Large intestine (tissue), 3 donors: Measurements from ENCODE around the gene ARHGAP32. TPM values are rescaled to one million over a fixed set of nuclear protein-coding genes. Genes with fewer than 3 reads are reported as not detected.

Source experiments
- DNase-seq, 2 donors: peaks; one replicate each; pipeline versions ENCODE4 v3.0.0 to v3.0.0-alpha.2; 2013
- H3K27ac ChIP-seq: one replicate; pipeline ENCODE4 v1.5.1; 2013; ENCODE audit warnings: low read length
- H3K27me3 ChIP-seq: 2 replicates; pipeline ENCODE4 v1.6.1; 2013; ENCODE audit warnings: low read length; ENCODE audit not compliant: control insufficient read depth, insufficient read depth
- H3K36me3 ChIP-seq: 2 replicates; pipeline ENCODE4 v1.6.1; 2013; ENCODE audit warnings: low read length; ENCODE audit not compliant: control insufficient read depth, insufficient read depth
- H3K4me1 ChIP-seq: one replicate; pipeline ENCODE4 v1.6.1; 2013; ENCODE audit warnings: low read length; ENCODE audit not compliant: control insufficient read depth, insufficient read depth
- H3K4me3 ChIP-seq: one replicate; pipeline ENCODE4 v1.5.1; 2013; ENCODE audit warnings: low read length
- H3K9me3 ChIP-seq: one replicate; pipeline ENCODE4 v1.6.1; 2013; ENCODE audit warnings: mild to moderate bottlenecking, low read depth, low read length, moderate library complexity; ENCODE audit not compliant: control insufficient read depth
- WGBS: methylation state at CpG from one replicate; pipeline ENCODE4 v1.1.5; 2013; ENCODE audit warnings: low lambda C conversion rate; ENCODE audit not compliant: insufficient coverage; 5-methylcytosine and 5-hydroxymethylcytosine counted together
- polyA plus RNA-seq: library from polyadenylated mRNA; unstranded; fragments of 120-200 nt; gene quantifications from one replicate; pipeline ENCODE4 v1.2.1, GENCODE V29; 2013

ARHGAP32 gene
- polyA plus RNA-seq, 1 donor = 15.6 TPM

DNA sequence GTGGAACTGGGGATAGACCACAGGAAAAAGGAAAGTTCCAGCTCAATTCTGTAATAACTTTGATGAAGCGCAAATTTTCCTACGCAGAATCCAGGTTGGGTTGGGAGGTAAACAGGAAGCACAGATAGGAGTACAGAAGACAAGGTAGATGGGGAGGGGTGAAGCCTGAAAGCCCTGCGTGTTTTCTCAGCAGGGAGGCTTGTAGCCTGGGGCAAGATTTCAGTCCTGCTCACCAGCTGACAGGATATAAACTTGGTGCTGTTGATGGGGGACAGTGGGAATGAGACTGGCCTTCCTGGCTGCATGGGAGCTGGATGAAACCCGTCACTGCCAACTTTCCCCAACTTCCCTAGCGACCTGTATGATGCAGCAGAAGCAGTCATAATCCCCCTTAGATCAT, 114.9 kb downstream of the ARHGAP32 start:
- WGBS = no CpG with 5 or more reads among the region's 5 CpGs
- H3K27me3 ChIP-seq = no peaks in the 10 kb centered on the region

DNA sequence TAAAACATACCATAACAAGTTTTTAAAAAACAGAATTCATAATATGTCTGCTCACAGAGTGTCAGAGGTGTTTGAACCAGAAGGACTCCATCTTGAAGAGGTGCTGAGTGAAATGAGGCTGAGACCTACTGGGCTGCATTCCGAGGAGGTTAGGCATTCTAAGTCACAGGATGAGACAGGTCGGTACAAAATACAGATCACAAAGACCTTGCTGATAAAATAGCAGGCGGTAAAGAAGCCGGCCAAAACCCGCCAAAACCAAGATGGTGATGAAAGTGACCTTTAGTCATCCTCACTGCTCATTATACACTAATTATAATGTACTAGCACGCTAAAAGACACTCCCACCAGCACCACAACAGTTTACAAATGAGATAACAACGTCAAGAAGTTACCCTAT, 116.4 kb downstream of the ARHGAP32 start:
- Histone ChIP-seq H3K27ac (no peak overlapping the region), H3K9me3 (peaks cover 3% of the 10 kb centered on the region), H3K36me3 (no peaks in the 10 kb centered on the region), H3K27me3 (no peaks in the 10 kb centered on the region), H3K4me3 (no peak overlapping the region), H3K4me1 (no peaks in the 10 kb centered on the region)
- no peak for DNase-seq
- 100% methylated on average over 2 of the region's 7 CpGs for WGBS

More for the DNA sequence above, 114.9 kb downstream of the ARHGAP32 start:
- Histone ChIP-seq H3K4me3 (no peak overlapping the region), H3K4me1 (no peaks in the 10 kb centered on the region), H3K36me3 (no peaks in the 10 kb centered on the region), H3K27ac (no peak overlapping the region), H3K9me3 (peaks cover 6% of the 10 kb centered on the region)
- DNase-seq = no peak

DNA sequence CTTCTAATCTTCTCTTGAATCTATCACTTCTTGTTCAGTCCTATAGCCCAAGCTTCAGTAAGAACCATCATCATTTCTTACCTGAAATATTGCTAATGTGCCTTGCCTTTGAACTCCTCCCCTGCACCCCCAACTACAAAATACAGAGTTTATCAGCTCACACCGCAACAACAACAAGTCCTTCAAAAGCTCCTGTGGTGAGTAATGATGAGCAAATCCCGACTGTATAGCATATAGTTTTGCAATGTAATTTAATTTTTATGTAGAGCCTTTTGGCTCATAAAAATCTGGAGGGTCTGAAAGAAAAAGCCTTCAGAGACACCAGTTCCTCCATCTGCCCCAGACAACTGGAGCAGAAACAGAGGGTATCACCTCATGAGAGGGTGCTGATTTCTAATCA, 124.7 kb downstream of the ARHGAP32 start:
- H3K27me3 ChIP-seq = no peaks in the 10 kb centered on the region
- no CpG with 5 or more reads among the region's 2 CpGs for WGBS
- no peak overlapping the region for H3K27ac ChIP-seq
- DNase-seq = no peak
- no peaks in the 10 kb centered on the region for H3K9me3 ChIP-seq
- H3K36me3 ChIP-seq = peaks cover 9% of the 10 kb centered on the region
- H3K4me3 ChIP-seq = no peak overlapping the region
- no peaks in the 10 kb centered on the region for H3K4me1 ChIP-seq

DNA sequence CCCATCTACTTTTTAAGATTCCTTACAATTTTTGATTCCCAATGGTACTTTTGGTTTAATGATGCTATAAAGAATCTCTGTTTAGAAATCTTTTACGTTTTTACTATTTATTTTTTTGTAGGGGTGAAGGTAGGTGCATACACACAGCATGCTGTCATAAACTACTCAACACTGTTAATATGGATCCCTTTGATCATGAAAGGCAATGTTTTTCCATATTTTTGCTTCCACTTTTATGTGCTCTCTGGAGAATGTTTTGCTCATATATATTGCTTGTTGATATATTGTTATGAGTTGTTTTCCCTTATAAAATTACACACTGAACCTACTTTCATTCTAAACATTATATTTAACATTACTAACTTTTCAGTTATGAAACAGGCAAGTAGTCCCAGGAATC, 125.9 kb downstream of the ARHGAP32 start:
- Histone ChIP-seq H3K27ac (no peak overlapping the region), H3K4me3 (no peak overlapping the region), H3K4me1 (no peaks in the 10 kb centered on the region), H3K9me3 (no peaks in the 10 kb centered on the region), H3K36me3 (peaks cover 9% of the 10 kb centered on the region), H3K27me3 (no peaks in the 10 kb centered on the region)
- 100% methylated on average over 1 of the region's 1 CpG for WGBS
- DNase-seq = no peak

DNA sequence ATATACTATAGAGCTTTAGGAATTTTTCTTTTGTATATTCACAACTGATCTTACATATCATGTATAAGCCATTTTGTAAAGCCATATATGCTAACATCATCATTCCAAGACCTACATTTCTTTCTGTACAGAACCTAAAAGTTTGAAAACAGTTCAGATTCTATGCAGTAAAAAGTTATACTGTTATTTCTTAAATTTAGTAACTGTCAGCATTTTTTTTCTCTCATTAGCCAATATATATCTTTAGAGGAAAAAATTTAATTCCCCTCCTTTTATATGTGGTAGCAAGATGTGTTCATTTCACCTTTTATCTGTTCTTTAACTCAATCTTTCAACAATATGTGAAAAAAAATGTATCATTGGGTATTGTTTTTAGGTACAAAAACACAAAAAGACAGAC, 129.0 kb downstream of the ARHGAP32 start:
- no peak for DNase-seq
- Histone ChIP-seq H3K27ac (no peak overlapping the region), H3K4me3 (no peak overlapping the region), H3K4me1 (no peaks in the 10 kb centered on the region), H3K9me3 (no peaks in the 10 kb centered on the region), H3K36me3 (peaks cover 9% of the 10 kb centered on the region), H3K27me3 (no peaks in the 10 kb centered on the region)

DNA sequence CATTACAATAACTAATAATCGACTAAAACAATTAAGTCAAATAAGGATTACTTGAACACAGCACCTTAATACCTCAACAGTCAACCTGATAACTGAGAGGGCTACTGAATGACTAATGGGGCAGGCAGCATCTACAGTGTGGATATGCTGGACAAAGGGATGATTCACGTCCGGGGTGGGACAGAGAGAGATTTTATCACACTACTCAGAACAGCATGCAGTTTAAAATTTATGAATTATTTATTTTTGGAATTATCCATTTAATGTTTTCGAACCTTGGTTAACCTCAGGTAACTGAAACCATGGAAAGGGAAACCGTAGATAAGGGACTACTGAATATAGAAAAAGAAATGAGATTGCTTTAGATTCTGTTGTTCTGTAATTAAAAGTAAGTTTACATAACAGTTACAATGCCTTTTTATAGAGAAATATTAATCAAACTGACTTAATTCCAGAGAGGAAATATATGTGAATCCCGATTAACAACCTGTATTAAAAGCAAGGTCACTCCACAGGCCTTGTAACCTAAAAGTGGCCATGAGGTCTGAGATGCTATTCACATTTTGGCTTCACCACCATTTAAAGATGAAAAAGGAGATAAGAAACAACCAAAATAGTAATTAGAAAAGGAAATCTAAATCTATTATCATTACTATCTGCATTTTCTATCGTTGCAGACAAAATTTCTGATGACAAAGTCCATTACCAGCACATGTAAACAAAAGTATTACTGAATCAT, 130.5 kb downstream of the ARHGAP32 start:
- DNase-seq = no peak
- H3K4me3 ChIP-seq = no peak overlapping the region
- H3K4me1 ChIP-seq = no peaks in the 10 kb centered on the region
- WGBS = 100% methylated on average over 2 of the region's 7 CpGs
- no peaks in the 10 kb centered on the region for H3K27me3 ChIP-seq
- peaks cover 9% of the 10 kb centered on the region for H3K36me3 ChIP-seq
- H3K27ac ChIP-seq = no peak overlapping the region
- no peaks in the 10 kb centered on the region for H3K9me3 ChIP-seq

DNA sequence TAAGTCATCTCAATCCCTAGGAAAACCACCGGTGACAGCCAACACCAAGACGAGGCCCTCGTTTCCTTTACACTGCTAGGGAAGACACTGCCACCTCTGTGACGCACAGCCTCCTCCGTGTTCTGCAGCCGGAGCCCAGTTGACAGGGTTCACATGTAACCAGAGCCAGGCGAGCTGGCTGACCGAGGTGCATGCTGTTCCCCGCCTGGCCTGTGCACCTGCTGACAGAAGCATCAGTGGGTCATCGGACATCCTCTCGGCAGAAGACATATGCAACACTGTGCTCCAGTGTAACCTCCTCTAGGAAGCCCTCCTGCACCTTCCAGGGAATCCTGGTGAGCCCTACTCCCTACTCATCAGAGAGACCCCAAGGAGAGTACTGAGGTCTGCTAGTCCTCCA, 135.2 kb downstream of the ARHGAP32 start:
- Histone ChIP-seq H3K4me3 (no peak overlapping the region), H3K9me3 (no peaks in the 10 kb centered on the region), H3K27me3 (no peaks in the 10 kb centered on the region), H3K4me1 (no peaks in the 10 kb centered on the region), H3K27ac (no peak overlapping the region), H3K36me3 (no peaks in the 10 kb centered on the region)
- no peak for DNase-seq
- 100% methylated on average over 2 of the region's 11 CpGs for WGBS

DNA sequence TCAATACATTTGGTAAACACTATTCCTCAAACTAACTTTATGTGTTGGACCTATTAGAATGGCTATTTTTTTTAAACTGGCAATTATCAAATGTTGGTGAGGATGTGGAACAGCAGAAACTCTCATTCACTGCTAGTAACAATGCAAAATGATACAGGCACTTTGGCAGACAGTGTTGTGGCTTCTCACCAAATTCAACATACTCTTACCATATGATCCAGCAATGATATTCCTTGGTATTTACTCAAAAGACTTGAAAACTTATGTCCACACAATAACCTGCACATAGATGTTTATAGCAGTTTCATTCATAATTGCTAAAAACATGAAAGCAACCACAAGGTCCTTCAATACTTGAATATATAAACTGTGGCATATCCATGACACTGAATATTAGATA, 136.9 kb downstream of the ARHGAP32 start:
- no peak overlapping the region for H3K4me3 ChIP-seq
- H3K36me3 ChIP-seq = no peaks in the 10 kb centered on the region
- no peak for DNase-seq
- no peaks in the 10 kb centered on the region for H3K4me1 ChIP-seq
- H3K9me3 ChIP-seq = no peaks in the 10 kb centered on the region
- no peaks in the 10 kb centered on the region for H3K27me3 ChIP-seq
- H3K27ac ChIP-seq = no peak overlapping the region

DNA sequence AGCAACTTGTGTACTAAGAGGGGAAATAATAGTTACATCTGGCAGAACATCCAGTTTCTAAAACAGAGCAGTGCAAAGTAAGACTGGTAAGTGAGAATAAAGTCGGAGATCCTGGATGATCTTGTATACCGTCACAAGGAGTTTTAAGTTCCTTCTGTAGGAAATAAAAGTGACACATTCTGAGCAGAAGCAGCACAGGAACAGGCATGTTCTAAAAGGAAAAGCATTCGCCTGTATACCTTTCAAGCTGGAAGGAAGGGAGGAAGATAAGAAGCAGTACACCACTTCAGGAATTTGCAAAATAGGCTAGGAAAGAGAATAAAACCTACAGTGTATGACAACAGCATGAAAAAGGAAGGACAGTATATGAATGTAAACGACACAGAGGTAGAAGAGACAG, 143.2 kb downstream of the ARHGAP32 start:
- Histone ChIP-seq H3K4me3 (no peak overlapping the region), H3K27ac (no peak overlapping the region), H3K27me3 (no peaks in the 10 kb centered on the region), H3K4me1 (no peaks in the 10 kb centered on the region), H3K36me3 (no peaks in the 10 kb centered on the region), H3K9me3 (no peaks in the 10 kb centered on the region)
- no peak for DNase-seq
- WGBS = 86% methylated on average over 3 of the region's 4 CpGs

DNA sequence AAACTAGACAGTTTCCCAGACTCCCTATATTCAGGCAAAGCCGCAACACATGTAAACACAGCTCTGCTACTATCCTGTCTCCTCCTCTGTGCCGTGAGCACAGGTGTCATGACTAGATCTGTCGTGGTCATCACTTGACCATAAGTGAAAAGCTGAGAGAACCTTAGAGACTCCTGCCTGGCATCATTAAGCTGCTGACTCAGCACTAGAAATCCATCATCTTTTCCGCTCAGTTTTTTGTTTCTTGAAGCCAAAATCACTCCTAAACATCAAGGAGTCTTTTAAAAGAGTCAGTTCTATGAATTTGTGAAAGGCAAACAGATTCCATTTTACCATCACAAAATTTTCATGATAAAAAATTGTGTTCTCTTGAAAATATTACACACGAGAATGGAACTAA, 147.0 kb downstream of the ARHGAP32 start:
- no peak overlapping the region for H3K27ac ChIP-seq
- WGBS = 89% methylated on average over 1 of the region's 5 CpGs
- DNase-seq = no peak
- H3K27me3 ChIP-seq = no peaks in the 10 kb centered on the region
- no peaks in the 10 kb centered on the region for H3K4me1 ChIP-seq
- no peaks in the 10 kb centered on the region for H3K36me3 ChIP-seq
- no peak overlapping the region for H3K4me3 ChIP-seq
- H3K9me3 ChIP-seq = no peaks in the 10 kb centered on the region

DNA sequence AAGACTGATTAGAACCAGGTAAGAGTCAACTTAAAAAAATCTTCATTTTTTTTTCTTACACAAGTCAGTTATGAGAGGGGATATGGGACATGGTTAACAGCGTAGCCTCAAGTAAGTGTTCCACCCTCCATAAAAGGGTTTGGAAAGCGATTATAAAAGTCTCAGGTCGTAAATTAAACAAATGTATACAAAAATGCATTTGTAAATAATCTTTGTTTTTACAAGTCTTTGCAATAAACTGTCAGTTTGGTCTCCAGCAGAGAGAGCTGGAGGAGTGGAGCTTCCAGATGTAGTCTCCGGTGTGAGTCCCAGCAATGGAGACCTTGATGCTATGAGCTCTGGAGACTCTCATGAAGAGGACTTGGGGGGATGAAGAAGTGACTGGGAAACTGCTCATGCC, 149.6 kb downstream of the ARHGAP32 start:
- no peak for DNase-seq
- Histone ChIP-seq H3K36me3 (no peaks in the 10 kb centered on the region), H3K27me3 (no peaks in the 10 kb centered on the region), H3K4me1 (no peaks in the 10 kb centered on the region), H3K4me3 (no peak overlapping the region), H3K27ac (no peak overlapping the region), H3K9me3 (no peaks in the 10 kb centered on the region)
- 100% methylated on average over 1 of the region's 4 CpGs for WGBS
